Endothelial cell of umbilical vein (primary cell): ENCODE data around the gene PPFIBP2. TPM values are rescaled to one million over a fixed set of nuclear protein-coding genes. Genes with fewer than 3 reads are reported as not detected.

Experiments used
- BruUV-seq: library from RNA; stranded (reverse); fragments of 400-500 nt; replicated peaks from 2 replicates; lab custom pipeline; 2021; lab: Mats Ljungman, UMichigan
- CTCF ChIA-PET: fragments of 300-600, 350-600 bp; sonication (Branson Sonifier 250); formaldehyde crosslinking; loops from one replicate; lab custom pipeline; 2021; ENCODE audit warnings: antibody characterized with exemption, inconsistent platforms; lab: Charles Lee
- POLR2A ChIA-PET: fragments of 300-600, 350-600 bp; sonication (Branson Sonifier 250); formaldehyde crosslinking; loops from one replicate; lab custom pipeline; 2021; ENCODE audit warnings: antibody characterized with exemption, inconsistent platforms; lab: Charles Lee
- DNase-seq: peaks from one replicate; pipeline ENCODE4 v3.0.0-alpha.2; 2011; ENCODE audit warnings: low read depth, low spot score
- FAIRE-seq: peaks from 2 replicates; lab custom pipeline; 2011; peaks lifted over from hg19 to GRCh38; lab: Jason Lieb, UNC
- H2AFZ ChIP-seq: 2 replicates; pipeline ENCODE4 v1.6.0; 2012; ENCODE audit warnings: low read depth, low read length, control low read depth, inconsistent platforms
- H3K27ac ChIP-seq: 2 replicates; pipeline ENCODE4 v1.5.1; 2011; ENCODE audit warnings: low read depth, mild to moderate bottlenecking, control low read depth, low read length, moderate library complexity; ENCODE audit not compliant: insufficient read depth
- H3K27me3 ChIP-seq, 2 experiments: 2 replicates each; pipeline versions ENCODE4 v1.6.0 to v1.6.1; 2011; ENCODE audit warnings: low read length in 2 of 2, mixed read lengths in 1 of 2; ENCODE audit not compliant: control insufficient read depth in 2 of 2, insufficient read depth in 2 of 2
- H3K36me3 ChIP-seq, 2 experiments: 2 replicates in 1 of 2; 3 replicates in 1 of 2; pipeline ENCODE4 v1.5.1; 2011; ENCODE audit warnings: low read length in 2 of 2, mild to moderate bottlenecking in 1 of 2, moderate library complexity in 1 of 2; ENCODE audit not compliant: control insufficient read depth in 2 of 2, insufficient read depth in 2 of 2; ENCODE audit errors: extremely low read depth in 1 of 2
- H3K4me1 ChIP-seq: 3 replicates; pipeline ENCODE4 v1.5.1; 2011; ENCODE audit warnings: mild to moderate bottlenecking, low read length; ENCODE audit not compliant: control insufficient read depth, insufficient read depth; ENCODE audit errors: extremely low read depth
- H3K4me2 ChIP-seq: 2 replicates; pipeline ENCODE4 v1.6.1; 2011; ENCODE audit warnings: low read length, control low read depth, mixed read lengths; ENCODE audit not compliant: insufficient read depth
- H3K4me3 ChIP-seq, 3 experiments: fragments of 200-600 bp in 1 of 3; sonication (generic), shearing (Covaris generic) in 1 of 3; replicated peaks in 1 of 3; 2 replicates each; pipeline ENCODE4 v1.5.1; 2011 to 2016; ENCODE audit warnings: control low read depth in 3 of 3, low read length in 3 of 3, mild to moderate bottlenecking in 2 of 3, inconsistent platforms in 1 of 3, low read depth in 1 of 3, moderate library complexity in 1 of 3; ENCODE audit not compliant: insufficient read depth in 1 of 3
- H3K79me2 ChIP-seq: 2 replicates; pipeline ENCODE4 v1.6.0; 2012; ENCODE audit warnings: low read length, inconsistent platforms; ENCODE audit not compliant: control insufficient read depth, insufficient read depth
- H3K9ac ChIP-seq: replicated peaks from 2 replicates; pipeline ENCODE3; 2011; ENCODE audit warnings: low read length, control low read depth; ENCODE audit not compliant: insufficient read depth; ENCODE audit errors: extremely low read depth
- H3K9me1 ChIP-seq: replicated peaks from 3 replicates; pipeline ENCODE4 v1.6.0; 2011; ENCODE audit warnings: mild to moderate bottlenecking, low read length; ENCODE audit not compliant: control insufficient read depth, insufficient read depth; ENCODE audit errors: extremely low read depth
- H3K9me3 ChIP-seq: replicated peaks from 2 replicates; pipeline ENCODE4 v1.5.1; 2012; ENCODE audit warnings: low read length, inconsistent platforms; ENCODE audit not compliant: control insufficient read depth, insufficient read depth
- H4K20me1 ChIP-seq: replicated peaks from 2 replicates; pipeline ENCODE3; 2011; ENCODE audit warnings: mild to moderate bottlenecking, low read length; ENCODE audit not compliant: control insufficient read depth, insufficient read depth; ENCODE audit errors: extremely low read depth
- CTCF ChIP-seq, 2 donors: IDR thresholded peaks; 1 replicate in 1 of 2; 2 replicates in 1 of 2; pipeline ENCODE4 v1.5.1; 2011; ENCODE audit warnings: low read length in 2 of 2, mild to moderate bottlenecking in 2 of 2, moderate library complexity in 2 of 2, control low read depth in 1 of 2, inconsistent platforms in 1 of 2, low read depth in 1 of 2; ENCODE audit not compliant: insufficient read depth in 1 of 2; ENCODE audit errors: extremely low read depth in 1 of 2
- EZH2 ChIP-seq: IDR thresholded peaks from 2 replicates; pipeline ENCODE4 v1.6.1; 2012; ENCODE audit warnings: borderline replicate concordance, low read depth, mild to moderate bottlenecking, moderate library complexity, low read length, inconsistent platforms; ENCODE audit not compliant: severe bottlenecking
- FOS ChIP-seq: IDR thresholded peaks from 2 replicates; pipeline ENCODE4 v1.6.1; 2011; ENCODE audit warnings: mild to moderate bottlenecking, low read length, moderate library complexity, borderline replicate concordance; ENCODE audit not compliant: insufficient read depth
- GATA2 ChIP-seq: IDR thresholded peaks from 2 replicates; pipeline ENCODE4 v1.7.0; 2011; ENCODE audit warnings: low read depth, mild to moderate bottlenecking, moderate library complexity, mixed read lengths, low read length; ENCODE audit not compliant: insufficient read length, insufficient read depth
- MAX ChIP-seq: IDR thresholded peaks from 2 replicates; pipeline ENCODE4 v1.6.1; 2011; ENCODE audit not compliant: insufficient read depth, insufficient read length
- MYC ChIP-seq: IDR thresholded peaks from one replicate; pipeline ENCODE4 v1.6.1; 2011; ENCODE audit warnings: mild to moderate bottlenecking, low read depth, low read length
- POLR2A ChIP-seq: IDR thresholded peaks from 2 replicates; pipeline ENCODE4 v1.6.1; 2012; ENCODE audit warnings: low read depth, mild to moderate bottlenecking, control low read depth, low read length
- POLR2AphosphoS5 ChIP-seq: IDR thresholded peaks from 2 replicates; pipeline ENCODE4 v1.6.1; 2012; ENCODE audit warnings: low read depth, mild to moderate bottlenecking, control low read depth, low read length, moderate library complexity; ENCODE audit not compliant: insufficient read depth
- dilution Hi-C: fragments of 300-500 bp; cut with MboI; formaldehyde crosslinking; loops from one replicate; pipeline ENCODE4 v1.15.0; 2019; ENCODE audit warnings: low sequenced_read_pairs; ENCODE audit not compliant: extremely low pct_ligation_motif_present
- intact Hi-C: fragments of 100-400 bp; cut with micrococcal nuclease; formaldehyde crosslinking; loops from one replicate; pipeline ENCODE4 v1.10.0; 2022
- polyA plus RNA-seq, 4 experiments: library from polyadenylated mRNA; depleted of rRNA in 3 of 4; stranded (reverse) in 3 of 4; unstranded in 1 of 4; fragments of >200 nt; gene quantifications; 2 replicates each; pipeline versions ENCODE4 v1.2.1 to v1.2.3, GENCODE V29; 2011 to 2012; ENCODE audit warnings: missing spikeins in 1 of 4
- total RNA-seq: library from RNA; stranded (reverse); gene quantifications from 2 replicates; pipeline ENCODE4 v1.2.3, GENCODE V29; 2021

The PPFIBP2 gene
- total and polyA plus RNA-seq, 2 donors (not counting 3 experiments of a cell fraction or from before 2014, with no cell fraction given): 1.3 to 4.0 TPM

- no peaks in the 10 kb centered on the region for H3K9me3 ChIP-seq
- H3K4me1 ChIP-seq: no peaks in the 10 kb centered on the region
- dilution Hi-C loops (no loop called here), intact Hi-C loops (no loop called here)
- TF ChIP-seq FOS (no peak), EZH2 (no peak), CTCF (IDR thresholded peaks at IDR 0.05; ENCODE audit: extremely low read depth in 1 of 2, insufficient read depth in 1 of 2, low read depth in 1 of 2, low read length in 2 of 2) (no peak), POLR2A (no peak), GATA2 (no peak), MAX (no peak), POLR2AphosphoS5 (no peak), MYC (no peak)
- no peaks in the 10 kb centered on the region for H4K20me1 ChIP-seq
- no peak overlapping the region for H2AFZ ChIP-seq
- H3K4me2 ChIP-seq: no peak overlapping the region
- no peaks in the 10 kb centered on the region for H3K9me1 ChIP-seq
- H3K27ac ChIP-seq: no peak overlapping the region
- CTCF ChIA-PET: interaction anchor here (0.6 to 10.0 kb wide), 5 partner anchors 8 to 77 kb away, joined by 4 to 766 read pairs (median 5); no protein-coding TSS in a partner anchor
- peaks cover 0 to 3% of the 10 kb centered on the region in 2 experiments for H3K36me3 ChIP-seq
- POLR2A ChIA-PET: no interaction called here
- no peak for FAIRE-seq
- no peak overlapping the region for H3K4me3 ChIP-seq
- no peak for DNase-seq
- no peak overlapping the region for H3K9ac ChIP-seq
- no TSS peak for BruUV-seq
- H3K79me2 ChIP-seq: no peaks in the 10 kb centered on the region
- no peaks in the 10 kb centered on the region for H3K27me3 ChIP-seq
Measured at GRCh38 chr11:7651140-7651551, 137.3 kb downstream of the PPFIBP2 start.
